NB4 (cell line): ENCODE measurements around the gene SLF2.

Experiments
- DNase-seq: peaks from one replicate; pipeline ENCODE4 v3.0.0; 2010; ENCODE audit warnings: low read depth
- H3K4me3 ChIP-seq: one replicate; pipeline ENCODE4 v1.5.1; 2011; ENCODE audit warnings: mild to moderate bottlenecking, low read depth, low read length, moderate library complexity
- MYC ChIP-seq: IDR thresholded peaks from 2 replicates; pipeline ENCODE4 v1.6.1; 2011; ENCODE audit warnings: low read depth, low read length
- POLR2A ChIP-seq: IDR thresholded peaks from 2 replicates; pipeline ENCODE4 v1.6.1; 2011; ENCODE audit warnings: mild to moderate bottlenecking; ENCODE audit not compliant: insufficient read length; ENCODE audit errors: extremely low read depth
- TF ChIP-seq, protein P1 (sequence below): IDR thresholded peaks from one replicate; pipeline ENCODE4 v1.5.1; 2012; ENCODE audit warnings: low read depth, low read length
- TF ChIP-seq, protein P2 (sequence below): IDR thresholded peaks from 2 replicates; pipeline ENCODE4 v1.6.1; 2011; ENCODE audit warnings: low read depth, low read length

The SLF2 gene

DNA sequence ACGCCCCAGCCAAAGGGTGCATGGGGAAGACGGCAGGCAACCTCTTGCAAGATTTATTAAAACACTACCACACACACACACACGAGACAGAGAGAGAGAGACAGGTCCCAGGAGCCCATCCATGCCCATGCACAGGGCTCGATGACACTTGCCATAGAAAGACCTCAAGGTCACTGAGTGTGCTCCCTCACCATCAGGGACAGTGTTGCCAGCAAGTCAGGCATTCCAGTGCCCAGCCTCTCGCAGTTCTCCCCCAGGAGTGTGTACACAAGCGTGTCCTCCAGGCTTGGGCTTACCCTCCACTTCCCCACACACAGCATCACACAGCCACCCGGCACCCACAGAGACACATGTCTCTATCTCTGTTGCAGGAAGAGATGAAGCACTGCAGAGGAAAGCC, 46.8 kb upstream of the SLF2 start:
- DNase-seq, result no peak
- TF ChIP-seq, protein P1, sequence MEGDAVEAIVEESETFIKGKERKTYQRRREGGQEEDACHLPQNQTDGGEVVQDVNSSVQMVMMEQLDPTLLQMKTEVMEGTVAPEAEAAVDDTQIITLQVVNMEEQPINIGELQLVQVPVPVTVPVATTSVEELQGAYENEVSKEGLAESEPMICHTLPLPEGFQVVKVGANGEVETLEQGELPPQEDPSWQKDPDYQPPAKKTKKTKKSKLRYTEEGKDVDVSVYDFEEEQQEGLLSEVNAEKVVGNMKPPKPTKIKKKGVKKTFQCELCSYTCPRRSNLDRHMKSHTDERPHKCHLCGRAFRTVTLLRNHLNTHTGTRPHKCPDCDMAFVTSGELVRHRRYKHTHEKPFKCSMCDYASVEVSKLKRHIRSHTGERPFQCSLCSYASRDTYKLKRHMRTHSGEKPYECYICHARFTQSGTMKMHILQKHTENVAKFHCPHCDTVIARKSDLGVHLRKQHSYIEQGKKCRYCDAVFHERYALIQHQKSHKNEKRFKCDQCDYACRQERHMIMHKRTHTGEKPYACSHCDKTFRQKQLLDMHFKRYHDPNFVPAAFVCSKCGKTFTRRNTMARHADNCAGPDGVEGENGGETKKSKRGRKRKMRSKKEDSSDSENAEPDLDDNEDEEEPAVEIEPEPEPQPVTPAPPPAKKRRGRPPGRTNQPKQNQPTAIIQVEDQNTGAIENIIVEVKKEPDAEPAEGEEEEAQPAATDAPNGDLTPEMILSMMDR, result no peak
- TF ChIP-seq MYC, result no peak
- no peak for TF ChIP-seq POLR2A
- H3K4me3 ChIP-seq, result no peak overlapping the region

DNA sequence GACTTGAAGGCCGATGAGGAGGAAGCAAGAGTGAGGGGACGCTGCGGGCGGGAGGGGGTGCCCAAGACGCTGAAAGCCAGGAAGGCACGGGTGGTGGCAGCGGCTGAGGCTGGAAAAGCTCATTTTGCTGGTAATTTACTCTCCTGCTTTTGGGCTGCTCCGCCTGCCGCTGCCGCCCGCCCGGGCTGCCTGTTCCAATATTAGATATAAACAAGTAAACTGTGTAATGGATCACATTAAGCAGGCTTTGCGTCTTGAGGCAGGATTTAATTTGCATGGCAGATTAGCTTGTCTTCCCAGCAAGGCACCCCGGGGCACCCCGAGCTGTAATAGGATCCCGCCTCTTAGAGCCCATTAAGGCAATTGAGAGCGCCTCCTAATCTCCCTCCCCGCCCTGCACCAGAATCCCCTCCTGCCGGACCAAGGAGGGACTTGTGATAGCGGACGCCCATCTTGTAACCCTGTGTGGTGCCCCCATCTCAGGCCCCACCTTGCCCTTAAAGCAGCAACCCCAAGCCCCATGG, 46.1 kb upstream of the SLF2 start:
- DNase-seq, result no peak
- TF ChIP-seq, protein P1, result no peak
- no peak for TF ChIP-seq MYC
- TF ChIP-seq, protein P2, sequence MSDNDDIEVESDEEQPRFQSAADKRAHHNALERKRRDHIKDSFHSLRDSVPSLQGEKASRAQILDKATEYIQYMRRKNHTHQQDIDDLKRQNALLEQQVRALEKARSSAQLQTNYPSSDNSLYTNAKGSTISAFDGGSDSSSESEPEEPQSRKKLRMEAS, result no peak
- no peak for TF ChIP-seq POLR2A
- no peak overlapping the region for H3K4me3 ChIP-seq

DNA sequence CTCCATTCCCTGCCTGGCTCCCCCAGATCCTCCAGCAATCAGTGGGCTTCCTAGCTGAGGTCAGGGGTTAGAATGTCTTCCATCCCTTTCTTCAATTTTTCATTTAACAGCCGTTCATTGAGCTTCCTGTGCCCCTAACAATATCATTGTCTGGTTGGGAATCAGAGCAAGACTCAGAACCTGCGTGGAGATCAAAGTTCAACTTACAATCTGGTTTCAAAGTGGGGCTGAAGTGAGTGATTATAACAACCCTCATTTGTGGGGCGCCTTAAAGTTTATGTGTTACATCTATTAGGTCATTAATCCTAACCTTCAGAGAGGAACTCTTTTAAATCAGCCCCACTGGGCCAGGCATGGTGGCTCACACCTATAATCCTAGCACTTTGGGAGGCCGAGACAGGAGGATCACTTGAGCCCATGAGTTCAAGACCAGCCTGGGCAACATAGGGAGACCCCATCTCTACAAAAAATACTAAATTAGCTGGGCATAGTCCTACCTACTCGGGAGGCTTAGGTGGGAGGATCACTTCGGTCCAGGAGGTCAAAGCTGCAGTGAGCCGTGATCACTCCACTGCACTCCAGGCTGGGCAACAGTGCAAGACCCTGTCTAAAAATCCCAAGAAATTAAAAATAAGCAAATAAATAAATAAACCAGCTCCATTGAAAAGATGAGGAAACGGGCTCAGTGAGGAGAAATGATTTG, 45.4 kb upstream of the SLF2 start:
- no peak for DNase-seq
- TF ChIP-seq MYC, result no peak
- no peak for TF ChIP-seq POLR2A
- TF ChIP-seq, protein P2, result no peak
- TF ChIP-seq, protein P1, result no peak
- no peak overlapping the region for H3K4me3 ChIP-seq

DNA sequence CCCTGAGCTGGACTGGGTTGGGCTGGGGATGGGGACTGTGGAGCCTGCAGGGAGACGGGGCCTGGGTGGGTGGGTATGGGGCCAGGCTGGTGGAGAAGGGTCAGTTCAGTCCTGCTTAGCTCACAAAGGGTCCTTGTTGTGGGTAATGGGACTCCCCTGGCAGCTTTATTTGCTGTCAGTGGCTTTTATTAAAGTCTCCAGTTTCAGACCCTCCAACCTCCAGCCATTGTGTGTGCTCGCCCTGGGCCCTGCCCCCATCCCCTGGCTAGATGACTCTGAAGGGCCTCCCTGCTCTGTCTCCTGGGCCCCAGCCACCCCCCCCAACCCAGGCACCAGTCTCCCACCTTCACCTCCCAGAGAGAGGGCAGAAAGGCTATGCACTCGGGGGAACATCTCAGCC, 44.4 kb upstream of the SLF2 start:
- no peak for DNase-seq
- TF ChIP-seq POLR2A (no peak), MYC (no peak)
- TF ChIP-seq, protein P2, result no peak
- TF ChIP-seq, protein P1, result no peak
- H3K4me3 ChIP-seq, result no peak overlapping the region

DNA sequence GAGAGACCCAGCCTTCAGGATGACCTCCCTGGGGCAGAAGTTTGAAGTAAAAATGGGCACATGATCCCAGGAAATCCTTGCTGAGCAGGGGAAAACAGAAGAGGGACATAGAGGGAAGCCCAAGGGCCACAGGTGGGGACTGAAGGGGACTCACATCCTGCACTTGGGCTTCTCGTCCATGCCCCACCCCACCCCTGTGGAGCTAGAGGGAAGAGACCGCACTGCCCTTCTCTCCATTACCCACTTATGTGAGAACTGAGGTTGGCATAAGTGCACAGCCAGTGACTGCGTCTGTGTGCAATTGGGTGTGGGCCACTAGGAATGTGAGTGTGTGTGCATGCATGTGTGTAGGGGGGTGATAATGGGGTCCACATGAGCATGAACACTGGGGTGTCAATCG, 43.4 kb upstream of the SLF2 start:
- no peak for TF ChIP-seq MYC
- no peak for TF ChIP-seq POLR2A
- TF ChIP-seq, protein P2, result no peak
- TF ChIP-seq, protein P1, result no peak
- H3K4me3 ChIP-seq, result no peak overlapping the region
- DNase-seq, result no peak
